ENCODE data around the gene PRSS53. TPM values are rescaled to one million over a fixed set of nuclear protein-coding genes. Genes with fewer than 3 reads are reported as not detected.

Gene PRSS53
- polyA plus RNA-seq, 4 donors = 1.2 to 4.7 (median 1.7) TPM

GRCh38 chr16:31042866-31043265 is 45.9 kb downstream of the PRSS53 start:
- peak overlapping the region in 1 of 3 donors; percentile 9 for H3K27ac ChIP-seq (ENCODE audit: low read depth in 1 of 3, low read length in 2 of 3)
- FAIRE-seq = no peak
- WGBS, 3 donors = 90% methylated on average over 10 of the region's 10 CpGs

GRCh38 chr16:31038993-31039392 is 49.8 kb downstream of the PRSS53 start:
- Histone ChIP-seq H3K4me3 (ENCODE audit: low read depth in 1 of 3, low read length in 3 of 3) (no peak overlapping the region), H3K27me3 (ENCODE audit: control insufficient read depth in 3 of 3, insufficient read depth in 3 of 3, low read length in 3 of 3) (no peaks in the 10 kb centered on the region), H3K9me3 (ENCODE audit: control insufficient read depth in 2 of 2, insufficient read depth in 1 of 2, low read depth in 1 of 2, low read length in 1 of 2) (no peaks in the 10 kb centered on the region), H3K36me3 (ENCODE audit: control insufficient read depth in 3 of 3, insufficient read depth in 2 of 3, low read depth in 1 of 3, low read length in 3 of 3) (peaks cover 21 to 55% (median 24%) of the 10 kb centered on the region in 3 donors), H3K4me1 (ENCODE audit: control insufficient read depth in 3 of 3, insufficient read depth in 2 of 3, low read depth in 1 of 3, low read length in 2 of 3) (peaks cover 0 to 9% (median 3%) of the 10 kb centered on the region in 3 donors), H3K27ac (ENCODE audit: low read depth in 1 of 3, low read length in 2 of 3) (no peak overlapping the region)
- 92 to 100% (median 97%) methylated on average over 2 of the region's 2 CpGs for WGBS, 3 donors
- FAIRE-seq (no peak), DNase-seq (no peak)

More at GRCh38 chr16:31042866-31043265, 45.9 kb downstream of the PRSS53 start:
- no peak overlapping the region for H3K4me3 ChIP-seq (ENCODE audit: low read depth in 1 of 3, low read length in 3 of 3)
- no peaks in the 10 kb centered on the region for H3K9me3 ChIP-seq (ENCODE audit: control insufficient read depth in 2 of 2, insufficient read depth in 1 of 2, low read depth in 1 of 2, low read length in 1 of 2)
- peaks cover 19 to 35% (median 20%) of the 10 kb centered on the region in 3 donors for H3K36me3 ChIP-seq (ENCODE audit: control insufficient read depth in 3 of 3, insufficient read depth in 2 of 3, low read depth in 1 of 3, low read length in 3 of 3)
- no peak for DNase-seq
- peaks cover 0 to 9% (median 0%) of the 10 kb centered on the region in 3 donors for H3K4me1 ChIP-seq (ENCODE audit: control insufficient read depth in 3 of 3, insufficient read depth in 2 of 3, low read depth in 1 of 3, low read length in 2 of 3)
- H3K27me3 ChIP-seq (ENCODE audit: control insufficient read depth in 3 of 3, insufficient read depth in 3 of 3, low read length in 3 of 3) = no peaks in the 10 kb centered on the region

- no peaks in the 10 kb centered on the region for H3K27me3 ChIP-seq (ENCODE audit: control insufficient read depth in 3 of 3, insufficient read depth in 3 of 3, low read length in 3 of 3)
- DNase-seq (no peak), FAIRE-seq (no peak)
- no peak overlapping the region for H3K27ac ChIP-seq (ENCODE audit: low read depth in 1 of 3, low read length in 2 of 3)
- peaks cover 0 to 12% (median 3%) of the 10 kb centered on the region in 3 donors for H3K4me1 ChIP-seq (ENCODE audit: control insufficient read depth in 3 of 3, insufficient read depth in 2 of 3, low read depth in 1 of 3, low read length in 2 of 3)
- no peaks in the 10 kb centered on the region for H3K9me3 ChIP-seq (ENCODE audit: control insufficient read depth in 2 of 2, insufficient read depth in 1 of 2, low read depth in 1 of 2, low read length in 1 of 2)
- WGBS, 3 donors = 56 to 73% (median 64%) methylated on average over 2 of the region's 2 CpGs
- peaks cover 19 to 50% (median 21%) of the 10 kb centered on the region in 3 donors for H3K36me3 ChIP-seq (ENCODE audit: control insufficient read depth in 3 of 3, insufficient read depth in 2 of 3, low read depth in 1 of 3, low read length in 3 of 3)
- no peak overlapping the region for H3K4me3 ChIP-seq (ENCODE audit: low read depth in 1 of 3, low read length in 3 of 3)
These were observed 52.1 kb downstream of the PRSS53 start for GRCh38 chr16:31036691-31037090.

GRCh38 chr16:31033709-31034492 is 54.8 kb downstream of the PRSS53 start:
- peak overlapping the region; percentile 85 to 96 (median 96) for H3K4me3 ChIP-seq (ENCODE audit: low read depth in 1 of 3, low read length in 3 of 3)
- peaks cover 6 to 30% (median 12%) of the 10 kb centered on the region in 3 donors for H3K36me3 ChIP-seq (ENCODE audit: control insufficient read depth in 3 of 3, insufficient read depth in 2 of 3, low read depth in 1 of 3, low read length in 3 of 3)
- DNase-seq (peak; percentile 94 to 97), FAIRE-seq (no peak)
- H3K27ac ChIP-seq (ENCODE audit: low read depth in 1 of 3, low read length in 2 of 3) = peak overlapping the region; percentile 88 to 98 (median 90)
- no peaks in the 10 kb centered on the region for H3K9me3 ChIP-seq (ENCODE audit: control insufficient read depth in 2 of 2, insufficient read depth in 1 of 2, low read depth in 1 of 2, low read length in 1 of 2)
- H3K27me3 ChIP-seq (ENCODE audit: control insufficient read depth in 3 of 3, insufficient read depth in 3 of 3, low read length in 3 of 3) = no peaks in the 10 kb centered on the region
- WGBS, 3 donors = 0 to 1% (median 0%) methylated on average over 44 to 47 of the region's 47 CpGs
- peaks cover 0 to 12% (median 3%) of the 10 kb centered on the region in 3 donors for H3K4me1 ChIP-seq (ENCODE audit: control insufficient read depth in 3 of 3, insufficient read depth in 2 of 3, low read depth in 1 of 3, low read length in 2 of 3)

Other genes with a start within 250 kb of the PRSS53 start
- gene BCL7C, start 194.9 kb downstream of the PRSS53 start, polyA plus RNA-seq = 10 to 100 TPM; 23.7 to 33.2 (median 30.5) TPM
- gene CTF1, start 192.3 kb downstream of the PRSS53 start, polyA plus RNA-seq = 1 to 10 TPM in 2 of 4 donors, not detected in 2; 1.1 to 3.0 TPM
- gene FBXL19, start 165.4 kb downstream of the PRSS53 start, polyA plus RNA-seq = 10 to 100 TPM in 2 of 4 donors, 1 to 10 TPM in 2; 8.7 to 26.3 (median 13.4) TPM
- gene ORAI3, start 139.9 kb downstream of the PRSS53 start, polyA plus RNA-seq = 10 to 100 TPM in 2 of 4 donors, 1 to 10 TPM in 2; 6.2 to 38.1 (median 8.6) TPM
- 10 to 100 TPM in 2 of 4 donors, 1 to 10 TPM in 2; 6.9 to 11.4 (median 9.0) TPM for gene SETD1A, start 131.2 kb downstream of the PRSS53 start, polyA plus RNA-seq
- 10 to 100 TPM; 15.9 to 48.9 (median 23.2) TPM for gene HSD3B7, start 103.7 kb downstream of the PRSS53 start, polyA plus RNA-seq
- 1 to 10 TPM in 1 of 4 donors, under 1 TPM in 1, not detected in 2; 0.64 to 1.5 TPM for gene STX1B, start 78.3 kb downstream of the PRSS53 start, polyA plus RNA-seq
- gene STX4, start 55.4 kb downstream of the PRSS53 start, polyA plus RNA-seq = 100 to 1,000 TPM in 2 of 4 donors, 10 to 100 TPM in 2; 64.6 to 115 (median 91.5) TPM
- 10 to 100 TPM in 2 of 4 donors, 1 to 10 TPM in 2; 5.4 to 12.2 (median 10.1) TPM for gene ZNF668, start 14.7 kb downstream of the PRSS53 start, polyA plus RNA-seq
- 10 to 100 TPM in 2 of 4 donors, 1 to 10 TPM in 2; 3.0 to 14.0 (median 7.3) TPM for gene ZNF646, start 14.5 kb downstream of the PRSS53 start, polyA plus RNA-seq
- gene VKORC1, start 5.9 kb upstream of the PRSS53 start, polyA plus RNA-seq = 10 to 100 TPM; 54.4 to 87.8 (median 80.6) TPM
- gene BCKDK, start 19.4 kb upstream of the PRSS53 start, polyA plus RNA-seq = 10 to 100 TPM; 23.8 to 30.5 (median 27.6) TPM
- gene KAT8, start 28.7 kb upstream of the PRSS53 start, polyA plus RNA-seq = 10 to 100 TPM; 43.7 to 57.1 (median 44.0) TPM
- 100 to 1,000 TPM; 220 to 393 (median 292) TPM for gene PRSS8, start 46.8 kb upstream of the PRSS53 start, polyA plus RNA-seq
- 10 to 100 TPM in 2 of 4 donors, 1 to 10 TPM in 2; 2.5 to 19.2 (median 8.1) TPM for gene PRSS36, start 61.1 kb upstream of the PRSS53 start, polyA plus RNA-seq
- 100 to 1,000 TPM; 147 to 415 (median 209) TPM for gene FUS, start 91.2 kb upstream of the PRSS53 start, polyA plus RNA-seq
- gene PYCARD, start 113.8 kb upstream of the PRSS53 start, polyA plus RNA-seq = 100 to 1,000 TPM in 3 of 4 donors, 10 to 100 TPM in 1; 47.1 to 247 (median 170) TPM
- under 1 TPM; under 0.01 to 0.32 (median 0.13) TPM for gene TRIM72, start 125.2 kb upstream of the PRSS53 start, polyA plus RNA-seq
- gene PYDC1, start 128.2 kb upstream of the PRSS53 start, polyA plus RNA-seq = under 1 TPM in 1 of 4 donors, not detected in 3; 0.32 TPM
- gene ITGAM, start 171.0 kb upstream of the PRSS53 start, polyA plus RNA-seq = 1 to 10 TPM in 2 of 4 donors, under 1 TPM in 2; 0.22 to 4.3 (median 0.92) TPM